ENCODE measurements around the gene MED13L. TPM values are rescaled to one million over a fixed set of nuclear protein-coding genes. Genes with fewer than 3 reads are reported as not detected.

The MED13L gene
- total and polyA plus RNA-seq, 2 of the 4 experiments (the other 2 are of a cell fraction), result 17.9 to 49.1 TPM

DNA sequence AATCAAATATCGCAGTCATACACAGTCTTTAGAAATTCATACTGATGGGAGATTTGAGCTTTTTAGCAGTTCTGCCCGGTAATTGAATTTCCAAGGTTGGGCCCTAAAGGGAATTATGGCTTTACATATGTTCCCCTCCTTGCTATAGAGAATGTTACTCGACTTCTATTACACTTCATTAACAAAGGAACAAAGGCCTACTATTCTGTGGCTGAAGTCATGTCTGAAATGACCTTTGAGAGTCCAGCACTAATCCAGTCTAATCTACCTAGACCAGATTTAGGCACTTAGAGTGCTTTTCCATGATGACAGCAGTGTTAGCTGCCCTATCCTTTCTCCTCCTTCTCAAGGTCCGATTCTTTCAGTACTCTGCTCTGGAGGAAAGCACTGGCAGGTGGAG is 305.3 kb downstream of the MED13L start:
- in situ Hi-C loops (cut with MboI; ENCODE audit: low sequenced_read_pairs) (no loop called here), intact Hi-C loops (cut with micrococcal nuclease) (no loop called here), dilution Hi-C loops (cut with HindIII; ENCODE audit: low sequenced_read_pairs, unreplicated experiment) (no loop called here)
- H3K9me3 ChIP-seq (ENCODE audit: control insufficient read depth, insufficient read depth, low read length), result no peaks in the 10 kb centered on the region
- WGBS, 2 experiments (ENCODE audit: extremely low coverage in 2 of 2, insufficient read length in 1 of 2), result no CpG with 5 or more reads among the region's 4 CpGs
- no peaks in the 10 kb centered on the region for H3K27me3 ChIP-seq (ENCODE audit: control insufficient read depth, insufficient read depth, low read length)
- POLR2A ChIA-PET (ENCODE audit: unreplicated experiment), result no interaction called here
- no peak overlapping the region for H2BK15ac ChIP-seq (ENCODE audit: low read depth, low read length)
- H2AFZ ChIP-seq (replicated peaks; ENCODE audit: low read length, poor library complexity), result no peak overlapping the region
- peaks cover 9% of the 10 kb centered on the region for H3K4me1 ChIP-seq (ENCODE audit: control insufficient read depth, insufficient read depth, low read length)
- no peak for DNase-seq
- H2BK20ac ChIP-seq (ENCODE audit: low read depth, low read length), result no peak overlapping the region
- ATAC-seq (ENCODE audit: low read depth), result no peak
- H2BK5ac ChIP-seq (ENCODE audit: low read depth, low read length, poor library complexity, severe bottlenecking), result no peak overlapping the region
- no peak overlapping the region for H4K8ac ChIP-seq (ENCODE audit: low read depth in 2 of 2, low read length in 2 of 2)
- H3K9ac ChIP-seq (ENCODE audit: low read depth, low read length), result no peak overlapping the region
- no peak overlapping the region for H3K4me2 ChIP-seq (ENCODE audit: low read depth, low read length)
- no peaks in the 10 kb centered on the region; the same call in 1 of the 2 replicates for H4K20me1 ChIP-seq (ENCODE audit: insufficient read depth, low read length)
- TF ChIP-seq MAZ (IDR thresholded peaks at IDR 0.05; ENCODE audit: borderline replicate concordance, low read depth, low read length) (no peak), RCOR1 (IDR thresholded peaks at IDR 0.05; ENCODE audit: insufficient replicate concordance, low read length) (no peak), RFX5 (IDR thresholded peaks at IDR 0.05; ENCODE audit: low read depth, low read length) (no peak), CHD1 (IDR thresholded peaks at IDR 0.05; ENCODE audit: low read depth, low read length) (no peak), FOS (IDR thresholded peaks at IDR 0.05; ENCODE audit: low read depth, low read length) (no peak), POLR2A (IDR thresholded peaks at IDR 0.05; ENCODE audit: low read depth, low read length) (no peak), SMC3 (IDR thresholded peaks at IDR 0.05; ENCODE audit: low read depth, low read length) (no peak), RAD21 (IDR thresholded peaks at IDR 0.05; ENCODE audit: low read length) (no peak), CEBPB (IDR thresholded peaks at IDR 0.05; ENCODE audit: low read depth, low read length) (no peak), MXI1 (IDR thresholded peaks at IDR 0.05; ENCODE audit: borderline replicate concordance, low read depth, low read length) (no peak), BHLHE40 (IDR thresholded peaks at IDR 0.05; ENCODE audit: low read depth, low read length) (no peak), MAFK (IDR thresholded peaks at IDR 0.05; ENCODE audit: low read depth, low read length) (no peak)
- TF ChIP-seq, protein P1, sequence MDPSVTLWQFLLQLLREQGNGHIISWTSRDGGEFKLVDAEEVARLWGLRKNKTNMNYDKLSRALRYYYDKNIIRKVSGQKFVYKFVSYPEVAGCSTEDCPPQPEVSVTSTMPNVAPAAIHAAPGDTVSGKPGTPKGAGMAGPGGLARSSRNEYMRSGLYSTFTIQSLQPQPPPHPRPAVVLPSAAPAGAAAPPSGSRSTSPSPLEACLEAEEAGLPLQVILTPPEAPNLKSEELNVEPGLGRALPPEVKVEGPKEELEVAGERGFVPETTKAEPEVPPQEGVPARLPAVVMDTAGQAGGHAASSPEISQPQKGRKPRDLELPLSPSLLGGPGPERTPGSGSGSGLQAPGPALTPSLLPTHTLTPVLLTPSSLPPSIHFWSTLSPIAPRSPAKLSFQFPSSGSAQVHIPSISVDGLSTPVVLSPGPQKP (IDR thresholded peaks at IDR 0.05; ENCODE audit: borderline replicate concordance, low read depth, low read length), result no peak
- TF ChIP-seq, protein P2, sequence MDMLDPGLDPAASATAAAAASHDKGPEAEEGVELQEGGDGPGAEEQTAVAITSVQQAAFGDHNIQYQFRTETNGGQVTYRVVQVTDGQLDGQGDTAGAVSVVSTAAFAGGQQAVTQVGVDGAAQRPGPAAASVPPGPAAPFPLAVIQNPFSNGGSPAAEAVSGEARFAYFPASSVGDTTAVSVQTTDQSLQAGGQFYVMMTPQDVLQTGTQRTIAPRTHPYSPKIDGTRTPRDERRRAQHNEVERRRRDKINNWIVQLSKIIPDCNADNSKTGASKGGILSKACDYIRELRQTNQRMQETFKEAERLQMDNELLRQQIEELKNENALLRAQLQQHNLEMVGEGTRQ (IDR thresholded peaks at IDR 0.05; ENCODE audit: low read depth, low read length), result no peak
- CTCF ChIA-PET, result interaction anchor here (0.5 kb wide), 1 partner anchor 1261 kb away, joined by 6 read pairs; no protein-coding TSS in a partner anchor
- H2AK5ac ChIP-seq (ENCODE audit: low read depth, low read length), result no peak overlapping the region
- H3K14ac ChIP-seq (replicated peaks; ENCODE audit: low read depth, low read length), result no peak overlapping the region
- BruUV-seq (replicated peaks), result no TSS peak
- H3K79me1 ChIP-seq (ENCODE audit: low read depth in 1 of 2, low read length in 2 of 2), result peaks cover 7 to 43% of the 10 kb centered on the region in 2 experiments; a peak in 3 of 4 replicates
- H3K4me3 ChIP-seq (ENCODE audit: insufficient read depth, low read depth, low read length), result no peak overlapping the region
- H3K27ac ChIP-seq (ENCODE audit: insufficient read depth, low read length), result no peak overlapping the region
- peaks cover 10% of the 10 kb centered on the region for H3K9me1 ChIP-seq (ENCODE audit: insufficient read depth, low read length)
- H4K5ac ChIP-seq (ENCODE audit: low read depth, low read length), result no peak overlapping the region
- H3K4ac ChIP-seq (ENCODE audit: low read depth, low read length), result no peak overlapping the region
- H2AK9ac ChIP-seq (replicated peaks; ENCODE audit: low read depth, low read length, poor library complexity), result no peak overlapping the region
- no peak overlapping the region for H3K18ac ChIP-seq (ENCODE audit: low read depth, low read length)
- peaks cover 28% of the 10 kb centered on the region for H3K36me3 ChIP-seq (ENCODE audit: control insufficient read depth, insufficient read depth, low read length)
- no peak overlapping the region for H2BK120ac ChIP-seq (ENCODE audit: low read depth, low read length)
- no peak overlapping the region for H3K23ac ChIP-seq (ENCODE audit: low read depth, low read length)
- H4K91ac ChIP-seq (ENCODE audit: insufficient read depth, low read depth, low read length), result no peak overlapping the region
- no peak overlapping the region for H3K56ac ChIP-seq (ENCODE audit: extremely low read depth, insufficient read depth, low read length)
